ENCODE results near the gene GPC6. TPM values are rescaled to one million over a fixed set of nuclear protein-coding genes. Genes with fewer than 3 reads are reported as not detected.

GPC6 gene
- polyA plus RNA-seq, 2 donors: 0.16 to 0.22 TPM

DNA sequence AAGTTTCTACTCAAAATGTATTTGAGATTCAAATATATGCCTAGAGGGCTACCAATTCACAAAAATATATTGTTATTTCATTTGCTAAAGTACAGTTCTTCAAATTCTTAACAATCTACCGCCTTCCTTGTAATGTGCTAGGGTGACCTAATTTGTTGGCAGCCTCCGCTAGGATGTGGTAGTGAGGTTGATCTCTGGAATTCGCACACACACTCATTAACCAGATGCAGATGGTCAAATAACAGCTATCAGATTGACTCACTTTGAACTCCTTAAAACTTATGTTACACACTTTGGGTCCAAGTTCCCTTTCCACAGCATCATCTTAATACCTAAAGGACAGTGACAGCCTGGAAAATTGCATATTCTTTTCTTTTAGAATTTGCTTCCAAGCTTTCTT is 885.6 kb downstream of the GPC6 start:
- WGBS, 2 donors: 64 to 68% methylated on average over 3 of the region's 3 CpGs
- Histone ChIP-seq H3K9me3 (ENCODE audit: control insufficient read depth in 2 of 2, insufficient read depth in 1 of 2, low read depth in 1 of 2, low read length in 1 of 2) (no peaks in the 10 kb centered on the region), H3K27ac (ENCODE audit: low read depth in 2 of 2, low read length in 1 of 2) (no peak overlapping the region), H3K36me3 (ENCODE audit: control insufficient read depth in 2 of 2, insufficient read depth in 2 of 2, low read length in 1 of 2) (no peaks in the 10 kb centered on the region), H3K4me1 (ENCODE audit: control insufficient read depth in 2 of 2, insufficient read depth in 2 of 2, low read length in 1 of 2) (no peaks in the 10 kb centered on the region), H3K27me3 (ENCODE audit: control insufficient read depth in 1 of 2, insufficient read depth in 2 of 2, low read length in 2 of 2) (no peaks in the 10 kb centered on the region), H3K4me3 (ENCODE audit: low read depth in 1 of 2, low read length in 2 of 2) (no peak overlapping the region)

GRCh38 chr13:94112731-94113130 is 886.1 kb downstream of the GPC6 start:
- H3K27ac ChIP-seq (ENCODE audit: low read depth in 2 of 2, low read length in 1 of 2): no peak overlapping the region
- WGBS, 2 donors: 60 to 75% methylated on average over 2 of the region's 2 CpGs
- H3K9me3 ChIP-seq (ENCODE audit: control insufficient read depth in 2 of 2, insufficient read depth in 1 of 2, low read depth in 1 of 2, low read length in 1 of 2): no peaks in the 10 kb centered on the region
- no peaks in the 10 kb centered on the region for H3K36me3 ChIP-seq (ENCODE audit: control insufficient read depth in 2 of 2, insufficient read depth in 2 of 2, low read length in 1 of 2)
- H3K4me3 ChIP-seq (ENCODE audit: low read depth in 1 of 2, low read length in 2 of 2): no peak overlapping the region
- H3K4me1 ChIP-seq (ENCODE audit: control insufficient read depth in 2 of 2, insufficient read depth in 2 of 2, low read length in 1 of 2): no peaks in the 10 kb centered on the region
- H3K27me3 ChIP-seq (ENCODE audit: control insufficient read depth in 1 of 2, insufficient read depth in 2 of 2, low read length in 2 of 2): no peaks in the 10 kb centered on the region

GRCh38 chr13:94113245-94113644 is 886.6 kb downstream of the GPC6 start:
- Histone ChIP-seq H3K27ac (ENCODE audit: low read depth in 2 of 2, low read length in 1 of 2) (no peak overlapping the region), H3K36me3 (ENCODE audit: control insufficient read depth in 2 of 2, insufficient read depth in 2 of 2, low read length in 1 of 2) (no peaks in the 10 kb centered on the region), H3K27me3 (ENCODE audit: control insufficient read depth in 1 of 2, insufficient read depth in 2 of 2, low read length in 2 of 2) (no peaks in the 10 kb centered on the region), H3K4me3 (ENCODE audit: low read depth in 1 of 2, low read length in 2 of 2) (no peak overlapping the region), H3K4me1 (ENCODE audit: control insufficient read depth in 2 of 2, insufficient read depth in 2 of 2, low read length in 1 of 2) (no peaks in the 10 kb centered on the region), H3K9me3 (ENCODE audit: control insufficient read depth in 2 of 2, insufficient read depth in 1 of 2, low read depth in 1 of 2, low read length in 1 of 2) (no peaks in the 10 kb centered on the region)

- Histone ChIP-seq H3K27ac (ENCODE audit: low read depth in 2 of 2, low read length in 1 of 2) (no peak overlapping the region), H3K9me3 (ENCODE audit: control insufficient read depth in 2 of 2, insufficient read depth in 1 of 2, low read depth in 1 of 2, low read length in 1 of 2) (no peaks in the 10 kb centered on the region), H3K27me3 (ENCODE audit: control insufficient read depth in 1 of 2, insufficient read depth in 2 of 2, low read length in 2 of 2) (no peaks in the 10 kb centered on the region), H3K4me1 (ENCODE audit: control insufficient read depth in 2 of 2, insufficient read depth in 2 of 2, low read length in 1 of 2) (no peaks in the 10 kb centered on the region), H3K4me3 (ENCODE audit: low read depth in 1 of 2, low read length in 2 of 2) (no peak overlapping the region), H3K36me3 (ENCODE audit: control insufficient read depth in 2 of 2, insufficient read depth in 2 of 2, low read length in 1 of 2) (no peaks in the 10 kb centered on the region)
- 72 to 81% methylated on average over 1 of the region's 1 CpG for WGBS, 2 donors
Observed at GRCh38 chr13:94114166-94114565, 887.6 kb downstream of the GPC6 start.

DNA sequence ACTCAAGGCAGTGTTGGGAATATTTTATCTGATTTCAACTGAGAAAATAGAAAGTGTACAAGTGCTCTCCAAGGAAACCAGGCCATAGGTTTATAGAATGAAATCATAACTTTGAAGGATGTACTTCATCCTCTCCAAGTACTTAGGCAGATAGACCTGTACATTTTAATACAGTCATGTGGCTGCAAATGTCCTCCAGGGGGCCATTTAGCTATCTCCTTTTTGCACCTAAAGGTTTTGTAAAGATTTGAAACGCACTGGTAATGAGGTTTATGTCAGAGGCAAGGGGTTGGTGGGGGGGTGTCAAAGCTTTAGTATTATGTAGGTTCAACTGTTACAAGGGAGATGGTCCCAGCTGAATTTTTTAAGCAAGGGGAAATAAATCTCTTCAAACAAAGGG is 888.4 kb downstream of the GPC6 start:
- no peak overlapping the region for H3K27ac ChIP-seq (ENCODE audit: low read depth in 2 of 2, low read length in 1 of 2)
- H3K27me3 ChIP-seq (ENCODE audit: control insufficient read depth in 1 of 2, insufficient read depth in 2 of 2, low read length in 2 of 2): no peaks in the 10 kb centered on the region
- H3K4me3 ChIP-seq (ENCODE audit: low read depth in 1 of 2, low read length in 2 of 2): no peak overlapping the region
- WGBS, 2 donors: 72 to 78% methylated on average over 1 of the region's 1 CpG
- H3K36me3 ChIP-seq (ENCODE audit: control insufficient read depth in 2 of 2, insufficient read depth in 2 of 2, low read length in 1 of 2): no peaks in the 10 kb centered on the region
- no peaks in the 10 kb centered on the region for H3K4me1 ChIP-seq (ENCODE audit: control insufficient read depth in 2 of 2, insufficient read depth in 2 of 2, low read length in 1 of 2)
- H3K9me3 ChIP-seq (ENCODE audit: control insufficient read depth in 2 of 2, insufficient read depth in 1 of 2, low read depth in 1 of 2, low read length in 1 of 2): no peaks in the 10 kb centered on the region

GRCh38 chr13:94119360-94119936 is 892.8 kb downstream of the GPC6 start:
- WGBS, 2 donors: 51 to 78% methylated on average over 7 of the region's 7 CpGs
- Histone ChIP-seq H3K36me3 (ENCODE audit: control insufficient read depth in 2 of 2, insufficient read depth in 2 of 2, low read length in 1 of 2) (no peaks in the 10 kb centered on the region), H3K9me3 (ENCODE audit: control insufficient read depth in 2 of 2, insufficient read depth in 1 of 2, low read depth in 1 of 2, low read length in 1 of 2) (no peaks in the 10 kb centered on the region), H3K27me3 (ENCODE audit: control insufficient read depth in 1 of 2, insufficient read depth in 2 of 2, low read length in 2 of 2) (no peaks in the 10 kb centered on the region), H3K27ac (ENCODE audit: low read depth in 2 of 2, low read length in 1 of 2) (no peak overlapping the region), H3K4me3 (ENCODE audit: low read depth in 1 of 2, low read length in 2 of 2) (no peak overlapping the region), H3K4me1 (ENCODE audit: control insufficient read depth in 2 of 2, insufficient read depth in 2 of 2, low read length in 1 of 2) (no peaks in the 10 kb centered on the region)

GRCh38 chr13:94120878-94121277 is 894.3 kb downstream of the GPC6 start:
- no peak overlapping the region for H3K4me3 ChIP-seq (ENCODE audit: low read depth in 1 of 2, low read length in 2 of 2)

DNA sequence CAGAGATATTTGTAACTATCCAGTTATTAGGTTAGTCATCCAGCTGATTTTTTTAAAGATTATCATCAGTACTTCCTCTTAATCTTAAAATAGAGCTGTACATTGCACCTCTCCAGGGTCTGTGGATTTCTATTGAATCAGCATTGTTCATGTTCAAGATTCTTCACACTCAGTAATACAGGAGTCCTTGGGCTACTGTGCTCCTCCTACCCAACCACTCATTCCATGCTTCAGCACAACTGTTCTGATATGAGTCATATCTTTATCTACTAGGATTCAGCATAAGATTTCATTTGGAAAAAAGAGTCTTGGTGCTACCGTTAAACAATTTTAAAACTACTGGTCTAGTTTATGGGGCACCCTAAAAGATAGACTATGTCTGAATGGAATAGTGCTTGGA is 895.1 kb downstream of the GPC6 start:
- Histone ChIP-seq H3K27me3 (ENCODE audit: control insufficient read depth in 1 of 2, insufficient read depth in 2 of 2, low read length in 2 of 2) (no peaks in the 10 kb centered on the region), H3K4me3 (ENCODE audit: low read depth in 1 of 2, low read length in 2 of 2) (no peak overlapping the region), H3K36me3 (ENCODE audit: control insufficient read depth in 2 of 2, insufficient read depth in 2 of 2, low read length in 1 of 2) (no peaks in the 10 kb centered on the region), H3K27ac (ENCODE audit: low read depth in 2 of 2, low read length in 1 of 2) (no peak overlapping the region), H3K9me3 (ENCODE audit: control insufficient read depth in 2 of 2, insufficient read depth in 1 of 2, low read depth in 1 of 2, low read length in 1 of 2) (no peaks in the 10 kb centered on the region), H3K4me1 (ENCODE audit: control insufficient read depth in 2 of 2, insufficient read depth in 2 of 2, low read length in 1 of 2) (no peaks in the 10 kb centered on the region)
- 73 to 84% methylated on average over 1 of the region's 1 CpG for WGBS, 2 donors

More at GRCh38 chr13:94120878-94121277, 894.3 kb downstream of the GPC6 start:
- Histone ChIP-seq H3K27ac (ENCODE audit: low read depth in 2 of 2, low read length in 1 of 2) (no peak overlapping the region), H3K27me3 (ENCODE audit: control insufficient read depth in 1 of 2, insufficient read depth in 2 of 2, low read length in 2 of 2) (no peaks in the 10 kb centered on the region), H3K9me3 (ENCODE audit: control insufficient read depth in 2 of 2, insufficient read depth in 1 of 2, low read depth in 1 of 2, low read length in 1 of 2) (no peaks in the 10 kb centered on the region), H3K36me3 (ENCODE audit: control insufficient read depth in 2 of 2, insufficient read depth in 2 of 2, low read length in 1 of 2) (no peaks in the 10 kb centered on the region), H3K4me1 (ENCODE audit: control insufficient read depth in 2 of 2, insufficient read depth in 2 of 2, low read length in 1 of 2) (no peaks in the 10 kb centered on the region)
- 62 to 74% methylated on average over 2 of the region's 2 CpGs for WGBS, 2 donors

GRCh38 chr13:94122300-94122915 is 895.8 kb downstream of the GPC6 start:
- Histone ChIP-seq H3K4me1 (ENCODE audit: control insufficient read depth in 2 of 2, insufficient read depth in 2 of 2, low read length in 1 of 2) (no peaks in the 10 kb centered on the region), H3K9me3 (ENCODE audit: control insufficient read depth in 2 of 2, insufficient read depth in 1 of 2, low read depth in 1 of 2, low read length in 1 of 2) (no peaks in the 10 kb centered on the region), H3K4me3 (ENCODE audit: low read depth in 1 of 2, low read length in 2 of 2) (no peak overlapping the region), H3K27ac (ENCODE audit: low read depth in 2 of 2, low read length in 1 of 2) (no peak overlapping the region), H3K27me3 (ENCODE audit: control insufficient read depth in 1 of 2, insufficient read depth in 2 of 2, low read length in 2 of 2) (no peaks in the 10 kb centered on the region), H3K36me3 (ENCODE audit: control insufficient read depth in 2 of 2, insufficient read depth in 2 of 2, low read length in 1 of 2) (no peaks in the 10 kb centered on the region)
- WGBS, 2 donors: 53 to 55% methylated on average over 4 of the region's 4 CpGs

- 62 to 80% methylated on average over 1 of the region's 1 CpG for WGBS, 2 donors
- Histone ChIP-seq H3K4me3 (ENCODE audit: low read depth in 1 of 2, low read length in 2 of 2) (no peak overlapping the region), H3K27me3 (ENCODE audit: control insufficient read depth in 1 of 2, insufficient read depth in 2 of 2, low read length in 2 of 2) (no peaks in the 10 kb centered on the region)
Observed at GRCh38 chr13:94123557-94123956, 897.0 kb downstream of the GPC6 start.

More at GRCh38 chr13:94123557-94123956, 897.0 kb downstream of the GPC6 start:
- no peak overlapping the region for H3K27ac ChIP-seq (ENCODE audit: low read depth in 2 of 2, low read length in 1 of 2)
- H3K36me3 ChIP-seq (ENCODE audit: control insufficient read depth in 2 of 2, insufficient read depth in 2 of 2, low read length in 1 of 2): no peaks in the 10 kb centered on the region
- H3K9me3 ChIP-seq (ENCODE audit: control insufficient read depth in 2 of 2, insufficient read depth in 1 of 2, low read depth in 1 of 2, low read length in 1 of 2): no peaks in the 10 kb centered on the region
- no peaks in the 10 kb centered on the region for H3K4me1 ChIP-seq (ENCODE audit: control insufficient read depth in 2 of 2, insufficient read depth in 2 of 2, low read length in 1 of 2)
